GM19025 (cell line): ENCODE measurements around the gene GALNT1.

Experiments
- ATAC-seq: cut with Tn5 transposase; IDR thresholded peaks from one replicate; pipeline ENCODE4 v1.9.1; 2021; ENCODE audit warnings: mild to moderate bottlenecking, low read depth, moderate library complexity; ENCODE audit not compliant: unreplicated experiment

The GALNT1 gene

DNA sequence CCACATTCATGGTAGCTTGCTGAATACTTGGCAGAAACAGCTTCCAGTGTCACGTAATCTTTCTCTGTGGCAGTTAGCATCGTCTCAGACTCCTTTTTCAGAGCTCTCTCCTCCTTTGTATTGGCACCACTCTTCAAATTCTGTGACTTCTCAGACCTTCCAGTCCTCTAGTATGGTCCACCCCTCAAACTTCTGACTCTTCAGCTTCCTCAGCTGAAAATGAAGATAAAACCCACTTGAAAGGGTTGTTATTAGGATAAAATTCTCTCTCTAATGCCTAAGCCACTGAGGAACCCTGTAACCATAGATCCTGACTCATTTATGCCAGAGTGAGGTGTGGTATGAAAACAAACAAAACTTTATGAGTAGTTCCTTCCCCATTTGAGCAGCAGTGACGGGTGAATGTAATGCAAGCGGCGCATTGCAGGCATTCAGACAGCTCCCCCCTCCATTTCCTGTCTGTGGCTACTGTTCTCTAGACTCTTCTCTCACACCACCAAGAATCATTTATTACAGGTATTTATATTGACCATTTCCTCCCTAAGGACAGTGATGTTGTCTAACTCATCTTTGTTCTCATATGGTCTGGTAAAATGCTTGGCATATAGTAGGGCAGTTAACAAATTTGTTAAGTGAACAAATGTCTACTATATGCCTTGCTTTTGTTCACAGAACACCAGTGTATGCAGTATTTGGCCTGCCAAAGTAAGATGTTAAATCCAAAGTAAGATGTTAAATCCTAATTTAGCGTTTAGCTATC lies 35.3 kb downstream of the GALNT1 start:
- ATAC-seq: peak; percentile 99

DNA sequence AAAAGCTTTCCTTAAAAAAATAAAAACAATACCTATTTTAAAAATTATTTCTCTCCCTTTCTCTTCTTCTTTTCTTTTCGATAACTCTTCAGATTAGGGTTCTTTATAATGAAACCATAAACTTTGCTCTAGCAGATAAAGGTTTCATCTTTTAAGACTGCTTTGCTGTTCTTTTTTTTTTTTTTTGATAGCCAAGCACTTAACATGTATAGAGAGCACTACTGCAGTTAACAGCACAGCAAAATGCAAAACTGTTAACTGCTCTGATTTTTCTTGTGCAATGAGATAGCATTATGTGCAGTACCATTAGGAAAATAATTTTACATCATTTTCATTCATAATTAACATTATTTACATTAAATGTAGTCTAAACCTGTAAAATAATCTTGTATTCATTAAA lies 36.3 kb downstream of the GALNT1 start:
- no peak for ATAC-seq

DNA sequence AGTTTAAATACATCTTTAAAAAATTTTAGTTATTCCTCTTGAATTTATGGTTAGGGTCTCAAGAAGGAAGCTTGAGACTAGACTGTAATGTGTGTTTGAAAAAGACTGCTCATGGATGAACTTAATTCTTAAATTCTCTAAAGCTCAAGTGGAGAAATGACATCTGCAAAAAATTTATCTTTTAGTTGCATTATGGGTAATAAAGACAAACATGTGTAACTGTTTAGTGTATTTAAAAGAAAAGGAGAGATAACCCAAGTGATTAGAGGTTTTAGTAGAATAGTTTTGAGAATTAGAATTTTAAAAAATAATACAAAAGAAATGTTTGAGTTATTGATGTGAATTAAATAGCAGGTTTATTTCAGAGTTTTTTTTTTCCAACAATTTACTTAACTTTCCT lies 36.7 kb downstream of the GALNT1 start:
- no peak for ATAC-seq

DNA sequence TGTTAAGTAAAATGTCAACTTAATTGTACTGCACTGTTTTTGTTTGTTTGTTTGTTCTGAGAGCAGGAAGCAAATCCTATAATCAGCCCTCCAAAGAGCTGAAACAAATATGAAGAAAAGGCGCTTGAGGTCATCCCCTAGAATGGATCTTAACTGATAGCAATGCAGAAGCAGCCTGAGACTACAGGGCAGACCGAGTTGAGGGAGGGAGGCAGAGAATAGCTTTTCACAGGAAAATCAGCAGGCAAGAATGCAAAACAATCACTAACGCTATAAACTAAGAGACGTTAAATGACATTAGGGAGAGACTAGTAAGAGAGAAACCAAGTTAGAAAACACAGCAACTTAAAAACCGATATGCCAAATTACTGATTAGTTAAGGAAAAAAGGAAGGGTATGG lies 37.2 kb downstream of the GALNT1 start:
- ATAC-seq: no peak

DNA sequence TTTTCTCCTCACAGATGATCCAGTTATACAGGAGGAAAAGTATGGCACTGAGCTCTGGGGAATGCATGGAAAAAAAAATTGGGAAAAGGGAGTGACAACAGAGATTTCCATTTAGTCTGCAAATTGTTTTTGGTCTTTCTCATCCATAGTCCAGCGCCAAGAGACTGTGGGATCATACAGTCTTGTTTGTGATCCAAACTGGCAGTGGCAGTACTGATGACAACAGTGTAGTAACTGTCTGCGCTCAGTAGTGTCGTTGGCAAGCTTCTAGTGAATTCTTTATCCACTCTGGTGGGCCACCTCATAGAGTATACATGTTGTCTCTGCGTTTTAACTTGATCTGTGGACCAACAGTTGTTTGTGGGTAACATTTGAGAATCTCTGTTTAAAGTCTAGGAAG lies 37.9 kb downstream of the GALNT1 start:
- no peak for ATAC-seq

DNA sequence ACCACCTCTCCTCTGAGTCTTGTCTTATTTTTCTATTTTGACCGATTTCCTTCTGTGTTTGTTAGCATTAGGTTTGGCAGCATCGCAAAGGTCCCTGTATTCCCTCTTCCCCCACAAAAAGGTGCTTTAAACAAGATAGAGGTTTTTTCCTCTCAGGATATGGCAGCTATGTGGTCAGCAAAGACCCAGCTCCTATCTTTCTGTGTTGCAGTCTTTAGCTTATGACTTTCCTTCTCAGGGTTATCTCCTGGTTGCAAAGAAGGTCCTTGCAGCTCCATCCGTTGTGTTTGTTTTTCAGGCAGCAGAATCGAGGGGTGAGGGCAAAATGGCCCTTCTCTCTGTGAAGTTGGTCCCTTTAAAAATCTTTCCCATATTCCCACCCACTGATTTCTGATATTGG lies 38.4 kb downstream of the GALNT1 start:
- ATAC-seq: no peak

DNA sequence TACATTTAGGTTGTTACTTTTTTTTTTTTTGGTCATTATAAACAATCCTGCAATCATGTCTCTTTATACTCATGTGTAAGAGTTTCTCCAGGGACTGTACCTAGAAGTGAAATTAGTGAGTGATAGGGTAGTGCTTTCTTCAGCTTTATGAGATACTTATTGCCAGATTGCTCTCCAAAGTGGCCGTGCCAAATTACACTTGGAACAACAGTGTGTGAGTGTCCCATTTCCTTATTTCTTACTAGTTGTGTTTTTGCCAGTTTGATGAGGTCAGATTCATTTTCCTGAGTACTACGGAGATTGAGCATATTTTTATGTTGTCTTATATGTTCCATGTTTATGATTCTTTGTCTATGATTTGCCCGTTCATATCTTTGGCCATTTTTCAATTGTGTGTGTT lies 39.2 kb downstream of the GALNT1 start:
- no peak for ATAC-seq

DNA sequence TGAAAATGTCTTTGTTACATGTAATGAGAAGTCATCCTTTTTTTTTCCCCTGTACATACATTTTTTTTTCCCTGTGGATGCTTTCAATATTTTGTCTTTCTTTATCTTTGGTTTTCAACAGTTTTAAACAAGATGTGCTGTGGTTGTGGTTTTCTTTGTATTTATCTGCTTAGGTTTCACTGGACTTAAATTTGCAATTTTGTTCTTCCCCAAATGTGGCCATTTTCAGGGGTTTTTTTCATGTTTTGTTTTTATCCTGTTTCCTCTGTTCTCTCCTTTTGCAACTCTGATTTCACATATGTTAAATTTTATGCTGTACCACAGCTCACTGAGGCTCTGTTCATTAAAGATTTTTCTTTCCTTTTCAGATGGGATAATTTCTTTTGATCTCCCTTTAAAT lies 41.7 kb downstream of the GALNT1 start:
- ATAC-seq: no peak

DNA sequence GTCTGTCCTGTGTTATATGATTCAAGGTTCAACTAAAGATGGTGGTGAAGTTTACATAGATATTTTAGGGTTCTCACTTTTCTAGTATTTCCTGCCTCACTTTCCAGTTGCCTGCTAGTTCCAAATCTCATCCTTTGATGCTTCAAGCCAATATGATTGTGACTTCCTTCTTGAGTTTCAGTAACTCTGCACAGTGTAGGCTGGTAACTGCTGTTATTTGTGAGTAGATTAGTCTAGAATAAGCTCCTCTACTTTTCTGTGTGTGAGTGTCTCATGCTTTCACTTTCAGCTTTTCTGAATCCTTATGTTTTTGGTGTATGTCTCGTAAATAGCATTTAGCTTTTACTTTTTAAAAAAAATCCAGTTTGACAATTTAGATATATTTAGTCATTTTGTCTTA lies 42.6 kb downstream of the GALNT1 start:
- no peak for ATAC-seq

DNA sequence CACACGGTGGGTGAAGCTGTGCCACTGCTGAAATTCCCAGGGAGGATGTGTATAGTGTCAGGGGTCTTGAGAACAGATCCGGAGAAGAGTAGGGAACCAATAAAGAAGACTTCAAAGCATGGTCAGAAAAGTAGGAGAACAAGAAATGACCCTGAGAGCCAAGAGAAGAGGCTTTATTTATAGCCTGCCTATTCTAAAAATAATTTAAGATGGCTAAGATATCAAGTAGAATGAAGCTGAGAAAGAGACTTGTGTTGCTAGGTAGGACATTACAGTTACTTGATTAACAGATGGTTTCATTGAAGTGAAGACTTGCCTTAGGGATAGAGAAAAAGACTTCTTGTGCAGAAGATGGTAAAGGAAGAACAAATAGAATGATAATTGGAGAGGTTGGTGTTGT lies 43.7 kb downstream of the GALNT1 start:
- no peak for ATAC-seq

DNA sequence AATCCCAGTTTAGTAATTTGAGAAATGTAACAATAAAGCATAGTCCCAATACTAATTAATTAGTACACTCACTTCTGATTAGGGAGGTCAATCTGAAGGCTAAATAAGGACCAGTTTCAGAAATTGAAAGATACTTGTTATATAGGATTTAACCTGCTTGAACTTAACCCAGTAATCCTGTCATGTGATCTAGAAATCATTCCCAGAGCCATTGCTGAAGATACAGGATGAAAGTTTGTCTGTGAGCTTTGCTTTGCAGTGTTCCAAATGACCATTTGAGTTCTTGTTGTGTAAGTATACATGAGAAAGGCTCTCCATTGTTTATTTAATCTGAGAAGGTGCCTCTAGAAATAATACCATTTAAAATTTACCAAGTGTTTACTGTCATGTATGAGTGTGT lies 52.2 kb downstream of the GALNT1 start:
- ATAC-seq: no peak

DNA sequence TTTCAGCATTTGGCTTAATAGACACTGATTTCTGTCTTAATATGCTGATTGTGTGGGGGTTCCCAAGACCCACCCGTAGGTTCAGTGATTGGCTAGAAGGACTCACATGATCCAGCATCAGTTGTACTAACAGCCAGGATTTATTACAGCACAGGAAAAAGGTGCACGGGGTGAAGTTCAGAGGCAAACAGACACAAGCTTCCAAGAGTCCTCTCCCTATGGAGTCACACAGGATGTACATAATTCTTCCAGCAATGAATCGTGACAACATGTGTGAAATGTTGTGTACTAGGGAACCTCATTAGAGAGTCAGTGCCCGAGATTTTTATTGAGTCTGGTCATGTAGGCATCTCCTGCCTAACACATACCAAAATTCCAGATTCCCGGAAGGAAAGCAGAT lies 52.8 kb downstream of the GALNT1 start:
- no peak for ATAC-seq

DNA sequence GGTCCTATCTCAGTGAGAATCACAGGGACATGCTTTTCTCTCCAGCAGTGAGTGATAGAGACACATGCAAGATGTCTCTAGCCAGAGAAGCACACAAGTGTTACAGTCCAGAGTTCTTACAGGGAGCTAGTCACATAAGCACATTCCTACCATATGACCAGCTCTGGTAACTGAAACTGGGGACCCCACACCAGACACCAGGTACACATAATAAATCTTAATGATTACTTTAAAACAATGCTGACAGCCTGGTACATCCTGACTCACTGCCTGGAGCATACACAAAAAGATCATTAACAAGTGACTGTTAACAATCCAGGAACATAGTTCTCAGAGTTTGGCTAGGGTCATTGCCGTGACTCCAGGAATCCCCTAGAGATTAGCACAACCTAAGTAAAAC lies 53.6 kb downstream of the GALNT1 start:
- no peak for ATAC-seq

DNA sequence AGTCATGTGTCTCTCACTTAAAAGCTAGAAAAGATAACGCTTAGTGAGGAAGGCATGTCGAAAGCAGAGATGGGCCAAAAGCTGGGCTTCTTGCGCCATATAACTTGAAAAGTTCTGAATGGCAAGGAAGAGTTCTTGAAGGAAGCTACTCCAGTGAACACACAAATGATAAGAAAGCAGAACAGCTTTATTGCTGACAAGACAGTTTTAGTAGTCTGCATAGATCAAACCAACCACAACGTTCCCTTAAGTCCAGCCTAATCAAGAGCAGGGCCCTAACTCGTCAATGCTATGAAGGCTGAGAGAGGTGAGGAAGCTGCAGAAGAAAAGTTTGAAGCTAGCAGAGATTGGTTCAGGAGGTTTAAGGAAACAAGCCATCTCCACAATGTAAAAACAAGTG lies 55.7 kb downstream of the GALNT1 start:
- ATAC-seq: no peak

DNA sequence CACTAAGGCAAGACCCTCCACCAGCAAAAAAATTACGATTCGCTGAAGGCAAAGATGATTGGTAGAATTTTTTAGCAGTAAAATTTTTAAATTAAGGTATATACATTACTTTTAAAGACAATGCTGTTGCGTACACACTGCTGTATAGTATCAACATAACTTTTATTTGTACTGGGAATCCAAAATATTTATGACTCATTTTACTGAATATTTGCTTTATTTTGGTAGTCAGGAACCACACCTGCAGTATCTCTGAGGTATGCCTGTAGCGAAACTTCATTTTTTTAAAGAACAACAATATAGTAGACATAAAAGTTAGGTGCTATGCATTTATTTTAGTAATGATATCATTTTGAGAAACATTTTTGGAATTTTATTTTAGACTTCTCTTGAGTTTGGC lies 57.8 kb downstream of the GALNT1 start:
- ATAC-seq: no peak

DNA sequence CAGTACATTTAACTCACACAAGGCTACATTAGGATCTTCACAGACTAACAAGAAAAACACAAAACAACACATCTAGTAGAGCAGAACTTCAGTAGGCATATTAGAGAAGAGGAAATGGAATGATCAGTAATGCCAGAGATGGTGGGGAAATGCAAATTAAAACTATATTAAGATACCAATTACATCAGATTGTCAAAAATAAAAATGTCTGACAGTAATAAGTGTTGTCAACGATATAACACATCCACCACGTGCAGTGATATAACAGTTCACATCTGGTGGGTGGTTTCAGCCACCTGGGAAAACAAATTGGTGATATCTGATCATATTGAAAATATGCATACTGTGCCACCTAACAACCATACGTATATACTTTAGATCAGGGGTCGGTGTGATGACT lies 59.9 kb downstream of the GALNT1 start:
- no peak for ATAC-seq

DNA sequence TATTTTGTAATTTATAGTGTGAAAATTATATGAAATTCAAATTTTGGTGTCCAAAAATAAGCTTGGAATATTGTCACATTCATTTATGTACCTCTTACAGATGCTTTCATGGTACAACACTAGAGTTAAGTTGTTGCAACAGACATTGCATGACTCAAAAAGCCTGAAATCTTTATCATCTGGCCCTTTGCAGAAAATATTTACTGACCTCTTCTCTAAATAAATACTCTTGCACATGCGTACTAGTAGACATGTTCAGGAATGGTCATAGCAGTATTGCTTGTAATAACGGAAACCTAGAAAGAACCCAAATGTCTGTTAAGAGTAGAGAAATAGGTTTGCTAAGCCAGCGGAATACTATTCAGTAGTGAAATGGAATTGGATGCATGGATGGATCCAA lies 60.4 kb downstream of the GALNT1 start:
- no peak for ATAC-seq

DNA sequence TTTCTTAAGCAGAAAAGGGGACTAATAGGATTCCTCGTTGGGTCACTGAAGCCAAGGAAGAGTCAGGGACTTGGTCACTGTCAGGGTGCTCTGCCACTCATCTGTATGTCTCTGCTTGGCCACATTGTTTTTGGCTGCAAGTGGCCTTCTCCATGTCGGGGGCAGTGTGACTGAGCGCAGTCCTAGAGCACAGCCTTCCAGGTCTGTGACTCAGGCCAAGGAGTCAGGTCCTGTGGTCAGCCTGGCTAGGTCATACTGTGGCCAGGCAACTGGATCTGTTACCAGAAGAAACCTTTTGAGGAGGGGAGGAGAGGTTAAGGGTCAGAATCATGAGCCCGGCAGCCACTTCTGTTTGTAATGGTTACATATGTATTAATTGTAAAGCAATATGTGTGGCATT lies 61.3 kb downstream of the GALNT1 start:
- no peak for ATAC-seq

DNA sequence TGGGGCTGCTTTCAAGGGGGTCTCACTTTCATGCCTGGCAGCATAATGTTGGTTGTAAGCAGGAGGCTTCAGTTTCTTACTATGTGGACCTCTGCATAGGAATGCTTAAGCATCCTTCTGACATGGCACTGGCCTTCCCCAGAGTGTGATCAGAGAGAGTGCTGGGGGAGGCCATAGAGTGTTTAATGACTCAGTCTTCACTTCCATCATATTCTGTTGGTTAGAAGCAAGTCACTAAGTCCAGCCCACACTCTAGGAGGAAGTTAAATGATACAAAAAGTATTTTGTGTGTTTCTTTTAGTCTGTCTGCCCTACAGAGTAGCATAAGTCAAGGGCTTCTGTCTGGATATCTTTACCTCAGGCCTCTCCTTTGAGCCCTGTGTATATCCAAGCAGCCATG lies 64.9 kb downstream of the GALNT1 start:
- no peak for ATAC-seq

DNA sequence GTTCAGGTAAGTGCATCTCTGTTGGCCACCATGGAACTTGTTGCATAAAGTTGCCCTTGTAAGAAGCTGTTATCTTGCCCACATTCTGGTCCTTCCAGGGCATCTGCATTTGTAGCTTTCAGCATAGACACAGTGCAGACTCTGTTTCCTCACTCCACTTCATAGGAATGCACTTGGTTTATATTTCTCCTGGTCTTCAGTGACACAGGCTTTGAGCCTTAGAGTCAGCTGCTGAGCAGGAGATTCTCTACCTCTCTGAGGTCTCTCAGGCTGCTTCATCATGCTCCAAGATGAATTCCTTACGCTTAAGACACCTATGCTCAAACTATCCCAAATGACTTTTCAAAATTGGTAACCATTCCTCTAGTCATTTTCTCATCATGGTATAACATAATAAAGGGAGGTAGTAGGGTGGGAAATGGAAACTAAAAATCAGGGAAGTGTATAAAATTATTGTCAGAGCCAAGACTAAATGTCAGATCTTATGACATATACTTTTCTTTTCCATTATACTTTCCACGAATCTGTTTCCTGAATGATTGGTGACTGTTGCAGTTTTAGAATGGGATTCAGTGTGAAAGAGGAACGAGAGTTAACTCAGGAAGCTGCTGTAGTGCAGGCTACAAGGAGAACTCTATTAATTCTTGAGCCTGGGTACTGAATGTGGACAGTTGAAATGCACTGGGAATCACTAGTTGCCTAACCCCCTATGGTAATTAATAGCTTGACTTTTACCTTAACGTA lies 72.0 kb downstream of the GALNT1 start:
- no peak for ATAC-seq

DNA sequence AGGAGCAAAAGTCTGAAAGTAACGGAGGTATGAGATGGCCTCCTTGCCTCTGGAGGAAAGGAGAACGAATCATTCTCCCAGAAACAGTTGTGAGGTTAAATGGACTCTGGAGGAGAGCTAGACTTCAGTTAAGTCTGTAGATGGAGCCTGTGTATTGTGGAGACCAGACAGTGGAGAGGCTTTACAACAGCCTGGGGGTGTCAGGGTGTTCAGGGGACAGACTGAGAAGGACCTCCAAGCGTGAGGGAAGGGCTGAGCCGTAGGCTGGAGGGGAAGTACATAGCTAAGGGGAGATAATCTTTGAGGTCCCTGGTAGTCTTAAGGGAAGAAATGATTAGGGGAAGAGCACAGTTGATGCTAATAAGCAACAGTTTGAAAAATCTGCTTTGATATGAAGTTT lies 76.6 kb downstream of the GALNT1 start:
- ATAC-seq: no peak

DNA sequence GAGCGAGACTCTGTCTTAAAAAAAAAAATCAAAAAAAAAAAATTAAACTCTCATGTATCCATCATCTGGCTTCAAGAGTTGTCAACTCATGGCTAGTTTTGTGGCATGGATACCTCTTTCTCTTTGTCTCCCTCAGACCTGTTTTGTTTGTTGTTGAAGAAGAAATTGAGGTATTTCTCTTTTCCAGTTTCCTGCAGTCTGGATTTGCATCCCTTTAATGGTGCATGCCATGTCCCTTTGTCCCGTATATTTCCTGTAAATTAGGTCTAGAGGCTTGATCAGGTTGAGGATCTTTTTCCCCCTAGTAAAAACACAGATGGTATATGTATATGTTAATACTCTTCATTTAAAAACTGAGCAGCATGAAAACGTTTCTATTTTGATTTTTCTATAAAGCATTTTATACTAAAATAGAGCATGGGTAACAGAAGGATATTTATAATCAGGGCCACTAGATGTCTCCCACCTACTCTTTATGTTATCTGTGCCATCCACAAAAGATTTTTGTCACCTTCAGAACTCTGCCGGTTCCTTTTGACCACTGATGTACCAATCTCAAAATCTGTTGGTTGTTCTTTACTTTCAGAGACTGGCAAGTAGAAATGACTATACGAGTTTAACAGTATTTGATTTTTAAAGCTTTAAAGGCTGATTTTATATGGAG lies 80.1 kb downstream of the GALNT1 start:
- no peak for ATAC-seq
